Neural progenitor cell (in vitro differentiated cells): ENCODE measurements around the gene SETD2.

Experiments used
- EZH2 ChIP-seq: fragments of 200-600 bp; sonication (generic); IDR thresholded peaks from 2 replicates; pipeline ENCODE4 v1.6.1; 2017; ENCODE audit warnings: antibody characterized with exemption, mild to moderate bottlenecking, moderate library complexity
- TF ChIP-seq, protein P1 (sequence below): fragments of 200-600 bp; sonication (generic); IDR thresholded peaks from 2 replicates; pipeline ENCODE4 v1.5.1; 2017; ENCODE audit warnings: antibody characterized with exemption, mild to moderate bottlenecking

GRCh38 chr3:47035645-47036044, 128.3 kb downstream of the SETD2 start:
- TF ChIP-seq, protein P1, sequence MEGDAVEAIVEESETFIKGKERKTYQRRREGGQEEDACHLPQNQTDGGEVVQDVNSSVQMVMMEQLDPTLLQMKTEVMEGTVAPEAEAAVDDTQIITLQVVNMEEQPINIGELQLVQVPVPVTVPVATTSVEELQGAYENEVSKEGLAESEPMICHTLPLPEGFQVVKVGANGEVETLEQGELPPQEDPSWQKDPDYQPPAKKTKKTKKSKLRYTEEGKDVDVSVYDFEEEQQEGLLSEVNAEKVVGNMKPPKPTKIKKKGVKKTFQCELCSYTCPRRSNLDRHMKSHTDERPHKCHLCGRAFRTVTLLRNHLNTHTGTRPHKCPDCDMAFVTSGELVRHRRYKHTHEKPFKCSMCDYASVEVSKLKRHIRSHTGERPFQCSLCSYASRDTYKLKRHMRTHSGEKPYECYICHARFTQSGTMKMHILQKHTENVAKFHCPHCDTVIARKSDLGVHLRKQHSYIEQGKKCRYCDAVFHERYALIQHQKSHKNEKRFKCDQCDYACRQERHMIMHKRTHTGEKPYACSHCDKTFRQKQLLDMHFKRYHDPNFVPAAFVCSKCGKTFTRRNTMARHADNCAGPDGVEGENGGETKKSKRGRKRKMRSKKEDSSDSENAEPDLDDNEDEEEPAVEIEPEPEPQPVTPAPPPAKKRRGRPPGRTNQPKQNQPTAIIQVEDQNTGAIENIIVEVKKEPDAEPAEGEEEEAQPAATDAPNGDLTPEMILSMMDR, result no peak
- no peak for TF ChIP-seq EZH2
